ENCODE results near the gene FARS2.

FARS2 gene

GRCh38 chr6:5249451-5250122 lies 11.7 kb upstream of the FARS2 start:
- no peak for DNase-seq

GRCh38 chr6:5250451-5250850 lies 10.9 kb upstream of the FARS2 start:
- DNase-seq = no peak

GRCh38 chr6:5250911-5251310 lies 10.4 kb upstream of the FARS2 start:
- no peak for DNase-seq

- DNase-seq = no peak
These were observed 4.4 kb upstream of the FARS2 start for GRCh38 chr6:5256952-5257351.

GRCh38 chr6:5257400-5257799 lies 3.9 kb upstream of the FARS2 start:
- no peak for DNase-seq

GRCh38 chr6:5259428-5259827 lies 1.9 kb upstream of the FARS2 start:
- DNase-seq = no peak

GRCh38 chr6:5260111-5260620 lies 1.1 kb upstream of the FARS2 start:
- DNase-seq = peak; percentile 45

GRCh38 chr6:5261545-5262109 lies 314 bp downstream of the FARS2 start:
- DNase-seq = no peak

GRCh38 chr6:5266423-5266822 lies 5.1 kb downstream of the FARS2 start:
- no peak for DNase-seq

- no peak for DNase-seq
These were observed 8.9 kb downstream of the FARS2 start for GRCh38 chr6:5270093-5270680.

GRCh38 chr6:5271926-5272325 lies 10.6 kb downstream of the FARS2 start:
- DNase-seq = no peak

- DNase-seq = peak; percentile 38
These were observed 12.9 kb downstream of the FARS2 start for GRCh38 chr6:5274231-5274630.

- DNase-seq = no peak
These were observed 14.2 kb downstream of the FARS2 start for GRCh38 chr6:5275497-5275896.

GRCh38 chr6:5276581-5276980 lies 15.3 kb downstream of the FARS2 start:
- no peak for DNase-seq

- DNase-seq = no peak
These were observed 16.3 kb downstream of the FARS2 start for GRCh38 chr6:5277589-5277988.

GRCh38 chr6:5278047-5278446 lies 16.7 kb downstream of the FARS2 start:
- DNase-seq = peak; percentile 61

- no peak for DNase-seq
These were observed 17.3 kb downstream of the FARS2 start for GRCh38 chr6:5278565-5279120.

- DNase-seq = no peak
These were observed 18.6 kb downstream of the FARS2 start for GRCh38 chr6:5279891-5280338.

- DNase-seq = no peak
These were observed 19.6 kb downstream of the FARS2 start for GRCh38 chr6:5280920-5281319.

GRCh38 chr6:5282191-5282623 lies 20.9 kb downstream of the FARS2 start:
- no peak for DNase-seq

GRCh38 chr6:5285081-5285480 lies 23.8 kb downstream of the FARS2 start:
- no peak for DNase-seq

GRCh38 chr6:5285526-5285925 lies 24.2 kb downstream of the FARS2 start:
- no peak for DNase-seq

- DNase-seq = no peak
These were observed 25.5 kb downstream of the FARS2 start for GRCh38 chr6:5286780-5287179.
